ENCODE results near the gene MAGEB3. TPM values are rescaled to one million over a fixed set of nuclear protein-coding genes. Genes with fewer than 3 reads are reported as not detected.

Gene MAGEB3
- total and polyA plus RNA-seq, 9 of the 15 experiments (the other 6 are each of a cell fraction or from before 2014, with no cell fraction given), result 0.07 to 0.11 TPM; not detected in 7

- TF ChIP-seq KDM2B (CRISPR knock-in tag; IDR thresholded peaks at IDR 0.05) (no peak), SAP30 (IDR thresholded peaks at IDR 0.05; ENCODE audit: borderline replicate concordance, insufficient read depth, low read depth, low read length, poor library complexity, severe bottlenecking) (no peak), RFX1 (IDR thresholded peaks at IDR 0.05) (0 out of 2 replicates have a peak, but pooled peaks have one; percentile 7), MECOM (CRISPR knock-in tag; IDR thresholded peaks at IDR 0.05) (no peak), CCAR2 (IDR thresholded peaks at IDR 0.05; ENCODE audit: low read depth, low read length) (no peak), FOXO4 (CRISPR knock-in tag; IDR thresholded peaks at IDR 0.05) (no peak), PHB2 (IDR thresholded peaks at IDR 0.05; ENCODE audit: low read depth) (no peak), E2F3 (CRISPR knock-in tag; IDR thresholded peaks at IDR 0.05) (no peak), RREB1 (CRISPR knock-in tag; IDR thresholded peaks at IDR 0.05) (no peak), LARP7 (IDR thresholded peaks at IDR 0.05) (no peak), ZNF232 (CRISPR knock-in tag; IDR thresholded peaks at IDR 0.05) (no peak), TAF1 (IDR thresholded peaks at IDR 0.05; ENCODE audit: control insufficient read depth, extremely low read depth, insufficient read depth, low read length, severe bottlenecking) (no peak), ZSCAN32 (CRISPR knock-in tag; IDR thresholded peaks at IDR 0.05) (no peak), ERF (CRISPR knock-in tag; IDR thresholded peaks at IDR 0.05) (no peak), GATA2 (CRISPR knock-in tag; IDR thresholded peaks at IDR 0.05) (peak; percentile 65), BRD9 (IDR thresholded peaks at IDR 0.05; ENCODE audit: low read depth, partially characterized antibody) (no peak), ZNF3 (CRISPR knock-in tag; IDR thresholded peaks at IDR 0.05) (no peak), TCF3 (CRISPR knock-in tag; IDR thresholded peaks at IDR 0.05) (peak; percentile 65), SMAD3 (CRISPR knock-in tag; conservative IDR thresholded peaks at IDR 0.05) (no peak), TEAD2 (tag; IDR thresholded peaks at IDR 0.05) (no peak), NFIX (CRISPR knock-in tag; IDR thresholded peaks at IDR 0.05; ENCODE audit: low read depth) (no peak), SIX5 (IDR thresholded peaks at IDR 0.05; ENCODE audit: borderline replicate concordance in 1 of 2, insufficient read depth in 1 of 2, low read depth in 1 of 2, low read length in 2 of 2) (no peak), CBFA2T2 (conservative IDR thresholded peaks at IDR 0.05) (peak; percentile 34; the same call in 1 of the 2 replicates), COPS2 (conservative IDR thresholded peaks at IDR 0.05) (no peak), CREM (IDR thresholded peaks at IDR 0.05; ENCODE audit: low read depth) (peak; percentile 52; the same call in 1 of the 2 replicates), ZNF140 (CRISPR knock-in tag; IDR thresholded peaks at IDR 0.05) (no peak)
Observed at GRCh38 chrX:30217465-30217864, 13.0 kb upstream of the MAGEB3 start (continued).
